IPS DF 19.7 (cell line): ENCODE data around the gene EEF2KMT.
A peak's percentile ranks its signal among the peaks of the same experiment; 100 is the strongest.
"Not testable (repeated sequence)": the region's sequence is repeated elsewhere in the genome, so short reads cannot be mapped to it uniquely, and the experiment has no call there.

Experiments used
- DNase-seq: peaks from one replicate; pipeline ENCODE4 v3.0.0-alpha.2; 2013; ENCODE audit warnings: low read depth, low spot score

EEF2KMT gene

GRCh38 chr16:5097470-5098220 is at the start of gene EEF2KMT:
Gene EEF2KMT (minus strand): TSS chr16:5097795. CDS start chr16:5097739, 56 bp downstream.
- not testable (repeated sequence) for DNase-seq

GRCh38 chr16:5144621-5144956 is 47.0 kb upstream of the EEF2KMT start:
- not testable (repeated sequence) for DNase-seq

GRCh38 chr16:5143761-5144620 is 46.4 kb upstream of the EEF2KMT start:
- no peak for DNase-seq

- not testable (repeated sequence) for DNase-seq
Measured at GRCh38 chr16:5140151-5140550, 42.6 kb upstream of the EEF2KMT start.

GRCh38 chr16:5134739-5135452 is 37.3 kb upstream of the EEF2KMT start:
- DNase-seq: peak; percentile 38

GRCh38 chr16:5132915-5133600 is 35.5 kb upstream of the EEF2KMT start:
- DNase-seq: not testable (repeated sequence)

- DNase-seq: not testable (repeated sequence)
Measured at GRCh38 chr16:5131467-5132004, 33.9 kb upstream of the EEF2KMT start.

- not testable (repeated sequence) for DNase-seq
Measured at GRCh38 chr16:5117300-5118087, 19.9 kb upstream of the EEF2KMT start.

GRCh38 chr16:5116780-5117295 is 19.2 kb upstream of the EEF2KMT start:
- DNase-seq: not testable (repeated sequence)

- DNase-seq: not testable (repeated sequence)
Measured at GRCh38 chr16:5110933-5111332, 13.3 kb upstream of the EEF2KMT start.

GRCh38 chr16:5108505-5109158 is 11.0 kb upstream of the EEF2KMT start:
- no peak for DNase-seq

- DNase-seq: not testable (repeated sequence)
Measured at GRCh38 chr16:5105039-5105438, 7.4 kb upstream of the EEF2KMT start.

- DNase-seq: not testable (repeated sequence)
Measured at GRCh38 chr16:5103296-5104032, 5.9 kb upstream of the EEF2KMT start.

- DNase-seq: not testable (repeated sequence)
Measured at GRCh38 chr16:5099174-5099573, 1.6 kb upstream of the EEF2KMT start.

GRCh38 chr16:5098221-5099159 is 895 bp upstream of the EEF2KMT start:
- not testable (repeated sequence) for DNase-seq

- DNase-seq: not testable (repeated sequence)
Measured at GRCh38 chr16:5097061-5097469, 530 bp downstream of the EEF2KMT start.

GRCh38 chr16:5096437-5097060 is 1.0 kb downstream of the EEF2KMT start:
- DNase-seq: not testable (repeated sequence)
